HEK293 (cell line): Measurements from ENCODE around the gene FAM83C.

Source experiments
- CTCF ChIA-PET: fragments of 350-600 bp; formaldehyde crosslinking; extraction: SDS; loops from one replicate; lab custom pipeline; 2021; ENCODE audit warnings: antibody characterized with exemption; lab: Yijun Ruan, JAX
- POLR2A ChIA-PET: fragments of 300-600 bp; formaldehyde crosslinking; extraction: SDS; loops from one replicate; lab custom pipeline; 2020; ENCODE audit warnings: antibody characterized with exemption, inconsistent platforms; lab: Yijun Ruan, JAX
- H3K27ac ChIP-seq: fragments of 200-500 bp; sonication (Bioruptor generic); 2 replicates; pipeline ENCODE4 v1.5.1; 2014; ENCODE audit warnings: low read depth, low read length, control low read depth, inconsistent platforms; ENCODE audit errors: extremely low read depth
- H3K36me3 ChIP-seq, 2 experiments: fragments of 200-500 bp in 1 of 2; sonication (Bioruptor generic) in 1 of 2; 1 replicate in 1 of 2; 2 replicates in 1 of 2; pipeline ENCODE4 v1.5.1; 2014 to 2017; ENCODE audit warnings: inconsistent platforms in 2 of 2, low read length in 2 of 2; ENCODE audit not compliant: control insufficient read depth in 2 of 2, insufficient read depth in 1 of 2
- H3K4me1 ChIP-seq: fragments of 200-500 bp; sonication (Bioruptor generic); 2 replicates; pipeline ENCODE4 v1.5.1; 2014; ENCODE audit warnings: mild to moderate bottlenecking, low read length, inconsistent platforms; ENCODE audit not compliant: control insufficient read depth, insufficient read depth
- H3K4me3 ChIP-seq: 2 replicates; pipeline ENCODE4 v1.5.1; 2011; ENCODE audit warnings: low read depth, mild to moderate bottlenecking, control low read depth, low read length, moderate library complexity
- H3K9me3 ChIP-seq: fragments of 200-500 bp; sonication (Bioruptor generic); 2 replicates; pipeline ENCODE4 v1.5.1; 2014; ENCODE audit warnings: low read depth, low read length, inconsistent platforms; ENCODE audit not compliant: control insufficient read depth, insufficient read depth
- ELK4 ChIP-seq: IDR thresholded peaks from 2 replicates; pipeline ENCODE4 v1.6.1; 2011; ENCODE audit warnings: mild to moderate bottlenecking, low read depth, low read length, borderline replicate concordance
- PRDM1 ChIP-seq: fragments of 450-650 bp; formaldehyde crosslinking; IDR thresholded peaks from 2 replicates; pipeline ENCODE4; 2016; ENCODE audit warnings: missing biosample characterization, missing genetic modification characterization
- PRDM4 ChIP-seq: fragments of 450-650 bp; formaldehyde crosslinking; IDR thresholded peaks from 2 replicates; pipeline ENCODE4 v1.5.1; 2017; ENCODE audit warnings: missing biosample characterization, missing genetic modification characterization
- ZBTB10 ChIP-seq: fragments of 450-650 bp; formaldehyde crosslinking; IDR thresholded peaks from 2 replicates; pipeline ENCODE4 v1.5.1; 2016; ENCODE audit warnings: missing biosample characterization, missing genetic modification characterization
- ZBTB48 ChIP-seq: fragments of 450-650 bp; formaldehyde crosslinking; IDR thresholded peaks from 2 replicates; pipeline ENCODE4 v1.5.1; 2016; ENCODE audit warnings: missing biosample characterization, missing genetic modification characterization
- ZEB2 ChIP-seq: fragments of 450-650 bp; formaldehyde crosslinking; IDR thresholded peaks from 2 replicates; pipeline ENCODE4 v1.5.1; 2016; ENCODE audit warnings: missing biosample characterization, missing genetic modification characterization
- ZFP69B ChIP-seq: fragments of 450-650 bp; formaldehyde crosslinking; IDR thresholded peaks from 2 replicates; pipeline ENCODE4 v1.5.1; 2016; ENCODE audit warnings: missing biosample characterization, missing genetic modification characterization
- ZIC2 ChIP-seq: fragments of 450-650 bp; formaldehyde crosslinking; IDR thresholded peaks from 2 replicates; pipeline ENCODE4 v1.5.1; 2016; ENCODE audit warnings: missing biosample characterization, missing genetic modification characterization
- ZNF114 ChIP-seq: fragments of 450-650 bp; formaldehyde crosslinking; IDR thresholded peaks from 2 replicates; pipeline ENCODE4 v1.5.0; 2017; ENCODE audit warnings: missing biosample characterization, missing genetic modification characterization
- ZNF174 ChIP-seq: fragments of 450-650 bp; formaldehyde crosslinking; IDR thresholded peaks from 2 replicates; pipeline ENCODE4 v1.5.0; 2017; ENCODE audit warnings: missing biosample characterization, mild to moderate bottlenecking, missing genetic modification characterization
- ZNF18 ChIP-seq: fragments of 450-650 bp; formaldehyde crosslinking; IDR thresholded peaks from 2 replicates; pipeline ENCODE4 v1.5.1; 2016; ENCODE audit warnings: missing biosample characterization, missing genetic modification characterization
- ZNF2 ChIP-seq: fragments of 450-650 bp; formaldehyde crosslinking; IDR thresholded peaks from 2 replicates; pipeline ENCODE4 v1.5.1; 2016; ENCODE audit warnings: missing biosample characterization, missing genetic modification characterization
- ZNF280C ChIP-seq: fragments of 450-650 bp; formaldehyde crosslinking; IDR thresholded peaks from 2 replicates; pipeline ENCODE4 v1.5.1; 2016; ENCODE audit warnings: missing biosample characterization, missing genetic modification characterization
- ZNF416 ChIP-seq: fragments of 450-650 bp; formaldehyde crosslinking; IDR thresholded peaks from 2 replicates; pipeline ENCODE4 v1.5.1; 2016; ENCODE audit warnings: missing biosample characterization, missing genetic modification characterization
- ZNF488 ChIP-seq: fragments of 450-650 bp; formaldehyde crosslinking; IDR thresholded peaks from 2 replicates; pipeline ENCODE4 v1.5.1; 2016; ENCODE audit warnings: missing biosample characterization, missing genetic modification characterization
- ZNF513 ChIP-seq: fragments of 450-650 bp; IDR thresholded peaks from 2 replicates; pipeline ENCODE4 v1.5.1; 2018; ENCODE audit warnings: missing biosample characterization, missing genetic modification characterization
- ZNF571 ChIP-seq: fragments of 450-650 bp; formaldehyde crosslinking; IDR thresholded peaks from 2 replicates; pipeline ENCODE4 v1.5.0; 2017; ENCODE audit warnings: missing biosample characterization, missing genetic modification characterization
- ZNF621 ChIP-seq: fragments of 450-650 bp; formaldehyde crosslinking; IDR thresholded peaks from 2 replicates; pipeline ENCODE4 v1.5.1; 2017; ENCODE audit warnings: missing biosample characterization, missing genetic modification characterization
- ZNF639 ChIP-seq: fragments of 450-650 bp; formaldehyde crosslinking; IDR thresholded peaks from 2 replicates; pipeline ENCODE4 v1.5.1; 2016; ENCODE audit warnings: missing biosample characterization, missing genetic modification characterization
- ZSCAN30 ChIP-seq: fragments of 450-650 bp; IDR thresholded peaks from 2 replicates; pipeline ENCODE4 v1.5.1; 2018; ENCODE audit warnings: missing biosample characterization, mild to moderate bottlenecking, missing genetic modification characterization, moderate library complexity

Gene FAM83C

GRCh38 chr20:35286077-35286898 is 5.9 kb downstream of the FAM83C start:
- CTCF ChIA-PET, result interaction anchor here (1.1 kb wide), 1 partner anchor 17 kb away, joined by 3 read pairs; no protein-coding TSS in a partner anchor
- H3K4me1 ChIP-seq, result no peaks in the 10 kb centered on the region
- POLR2A ChIA-PET, result no interaction called here
- peaks cover 9 to 20% of the 10 kb centered on the region in 2 experiments; a peak in 2 of 3 replicates for H3K36me3 ChIP-seq
- H3K9me3 ChIP-seq, result no peaks in the 10 kb centered on the region
- no peak overlapping the region for H3K27ac ChIP-seq
- H3K4me3 ChIP-seq, result no peak overlapping the region
- TF ChIP-seq ZFP69B (tag by site-specific recombination) (0 out of 2 replicates have a peak, but pooled peaks have one; percentile 1), PRDM1 (tag by site-specific recombination) (0 out of 2 replicates have a peak, but pooled peaks have one; percentile 2), ZBTB10 (tag by site-specific recombination) (no peak), ZNF416 (tag by site-specific recombination) (no peak), ZNF513 (tag by site-specific recombination) (no peak), ZNF114 (tag by site-specific recombination) (no peak), ZNF174 (no peak), ELK4 (no peak), ZNF18 (tag by site-specific recombination) (no peak)

- H3K27ac ChIP-seq, result no peak overlapping the region
- no peaks in the 10 kb centered on the region for H3K9me3 ChIP-seq
- H3K4me1 ChIP-seq, result no peaks in the 10 kb centered on the region
- ChIA-PET POLR2A (no interaction called here), CTCF (no interaction called here)
- no peak overlapping the region for H3K4me3 ChIP-seq
- peaks cover 13 to 24% of the 10 kb centered on the region in 2 experiments; a peak in 2 of 3 replicates for H3K36me3 ChIP-seq
- TF ChIP-seq ZSCAN30 (tag by site-specific recombination) (no peak), ZNF488 (tag by site-specific recombination) (no peak), ZNF621 (tag by site-specific recombination) (peak; percentile 77; the same call in 1 of the 2 replicates), ZIC2 (tag by site-specific recombination) (no peak), ZNF2 (tag by site-specific recombination) (0 out of 2 replicates have a peak, but pooled peaks have one; percentile 21), ZNF571 (tag by site-specific recombination) (no peak), ZNF280C (tag by site-specific recombination) (no peak), ZBTB48 (tag by site-specific recombination) (peak; percentile 38; the same call in 1 of the 2 replicates), ZNF639 (tag by site-specific recombination) (peak; percentile 78), PRDM4 (tag by site-specific recombination) (peak; percentile 31; the same call in 1 of the 2 replicates), ZEB2 (tag by site-specific recombination) (peak; percentile 72)
These were observed 6.5 kb downstream of the FAM83C start for GRCh38 chr20:35285806-35286076.
